A673 (cell line): ENCODE data around the gene FAXC. TPM values are rescaled to one million over a fixed set of nuclear protein-coding genes. Genes with fewer than 3 reads are reported as not detected.

Experiments used
- BruUV-seq: library from RNA; stranded (reverse); fragments of 400-500 nt; replicated peaks from 2 replicates; lab custom pipeline; 2021; lab: Mats Ljungman, UMichigan
- CTCF ChIA-PET: fragments of 300-600 bp; sonication (Branson Sonifier 250); formaldehyde crosslinking; loops from one replicate; lab custom pipeline; 2022; ENCODE audit warnings: antibody characterized with exemption; lab: Charles Lee
- POLR2A ChIA-PET: fragments of 300-600 bp; sonication (Branson Sonifier 250); formaldehyde crosslinking; loops from one replicate; lab custom pipeline; 2022; ENCODE audit warnings: antibody characterized with exemption; ENCODE audit not compliant: low non-redundant PET; lab: Charles Lee
- DNase-seq: peaks from one replicate; pipeline ENCODE4 v3.0.0-alpha.2; 2015; ENCODE audit warnings: low spot score
- H3K27ac ChIP-seq: fragments of 200-600 bp; sonication (generic); 2 replicates; pipeline ENCODE4 v1.5.1; 2016; ENCODE audit warnings: mixed run types, low read depth, mild to moderate bottlenecking, mixed read lengths, antibody characterized with exemption, low read length; ENCODE audit not compliant: poor library complexity, severe bottlenecking
- H3K27me3 ChIP-seq: fragments of 200-600 bp; sonication (generic); replicated peaks from 2 replicates; pipeline ENCODE4 v1.6.1; 2017; ENCODE audit warnings: mixed run types, low read depth, mild to moderate bottlenecking, mixed read lengths, antibody characterized with exemption, low read length; ENCODE audit not compliant: insufficient read depth, poor library complexity
- H3K36me3 ChIP-seq: fragments of 200-600 bp; sonication (generic); 2 replicates; pipeline ENCODE4 v1.6.1; 2016; ENCODE audit warnings: mixed run types, mild to moderate bottlenecking, mixed read lengths, antibody characterized with exemption, low read length; ENCODE audit not compliant: insufficient read depth, poor library complexity, severe bottlenecking
- H3K4me1 ChIP-seq: fragments of 200-600 bp; sonication (generic); 2 replicates; pipeline ENCODE4 v1.6.1; 2017; ENCODE audit warnings: mixed run types, mild to moderate bottlenecking, mixed read lengths, antibody characterized with exemption, low read length; ENCODE audit not compliant: insufficient read depth, poor library complexity, severe bottlenecking
- H3K4me3 ChIP-seq: fragments of 200-600 bp; sonication (generic); 2 replicates; pipeline ENCODE4 v1.5.1; 2016; ENCODE audit warnings: low read depth, mixed run types, mild to moderate bottlenecking, mixed read lengths, low read length; ENCODE audit not compliant: poor library complexity, severe bottlenecking
- H3K9me3 ChIP-seq: fragments of 200-600 bp; sonication (generic); 2 replicates; pipeline ENCODE4 v1.6.1; 2016; ENCODE audit warnings: mixed run types, low read depth, mild to moderate bottlenecking, mixed read lengths, antibody characterized with exemption, low read length; ENCODE audit not compliant: poor library complexity, severe bottlenecking
- EZH2 ChIP-seq: fragments of 200-600 bp; sonication (generic); IDR thresholded peaks from 2 replicates; pipeline ENCODE4 v1.6.1; 2017; ENCODE audit warnings: borderline replicate concordance, low read depth, mild to moderate bottlenecking, mixed read lengths, antibody characterized with exemption, low read length; ENCODE audit not compliant: poor library complexity, severe bottlenecking
- intact Hi-C: fragments of 100-400 bp; cut with micrococcal nuclease; formaldehyde crosslinking; loops from one replicate; pipeline ENCODE4 v1.10.0; 2022; ENCODE audit not compliant: unreplicated experiment
- total RNA-seq: library from RNA; stranded (reverse); gene quantifications from 2 replicates; pipeline ENCODE4 v1.2.3, GENCODE V29; 2021
- TF ChIP-seq, protein P1 (sequence below): fragments of 300-800, 200-600 bp; sonication (generic); conservative IDR thresholded peaks from 2 replicates; pipeline ENCODE4 v1.5.1; 2017; ENCODE audit warnings: low read depth, mild to moderate bottlenecking, antibody characterized with exemption, low read length, moderate library complexity, mixed read lengths

The FAXC gene
- total RNA-seq, 1 experiment from 2014 or later = 6.2 TPM

DNA sequence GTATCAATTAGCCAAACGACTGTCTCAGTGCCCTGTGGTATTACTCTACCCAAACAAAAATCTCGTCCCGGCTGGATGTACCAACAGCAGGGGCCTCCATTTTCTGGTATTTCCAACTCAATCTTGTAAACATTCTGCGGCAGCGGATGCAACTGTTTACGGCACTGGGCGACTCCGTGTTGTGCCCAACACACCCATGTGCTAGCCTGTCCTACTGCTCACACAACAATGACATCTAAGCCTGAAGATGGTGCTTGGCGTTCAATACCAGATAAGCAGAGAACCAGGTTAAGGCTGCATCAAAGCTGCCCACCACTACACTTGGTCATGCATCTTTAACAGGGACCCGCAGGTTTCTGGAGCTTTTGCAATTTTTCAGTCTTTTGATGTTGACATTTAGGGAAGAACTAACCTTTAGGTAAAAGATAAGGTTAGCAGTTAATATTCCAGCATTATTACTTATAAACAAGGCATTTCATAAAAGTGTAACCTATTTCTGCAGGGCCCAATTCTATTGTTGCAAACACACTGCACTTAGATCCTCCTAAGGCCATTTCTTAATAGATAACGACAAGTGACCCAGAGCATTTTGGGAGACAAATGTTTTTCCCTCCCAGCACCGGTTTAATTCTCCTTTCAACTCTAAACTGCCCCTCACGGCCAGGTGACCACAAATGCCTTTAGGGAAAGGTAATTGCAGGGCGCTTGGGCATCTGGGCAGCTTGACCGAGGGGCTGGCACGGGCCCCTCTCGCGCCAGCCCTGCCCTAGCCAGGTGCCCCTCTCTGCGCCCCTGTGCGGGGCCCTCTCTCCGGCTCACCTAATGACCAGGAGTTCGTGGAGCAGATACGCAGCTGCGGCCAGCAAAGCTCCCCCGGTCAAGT lies 945 bp downstream of the FAXC start:
- CTCF ChIA-PET = interaction anchor here (0.6 kb wide), 1 partner anchor 1912 kb away, joined by 10 read pairs; no protein-coding TSS in a partner anchor
- Histone ChIP-seq H3K27ac (no peak overlapping the region), H3K4me3 (peak overlapping the region; percentile 70), H3K4me1 (no peaks in the 10 kb centered on the region), H3K27me3 (no peaks in the 10 kb centered on the region), H3K9me3 (no peaks in the 10 kb centered on the region), H3K36me3 (no peaks in the 10 kb centered on the region)
- TSS peak; percentile 63 for BruUV-seq
- POLR2A ChIA-PET = interaction anchor here (0.5 kb wide), 1 partner anchor 265 kb away, joined by 6 read pairs; no protein-coding TSS in a partner anchor
- intact Hi-C loops = no loop called here
- no peak for DNase-seq
- no peak for TF ChIP-seq EZH2
- TF ChIP-seq, protein P1, sequence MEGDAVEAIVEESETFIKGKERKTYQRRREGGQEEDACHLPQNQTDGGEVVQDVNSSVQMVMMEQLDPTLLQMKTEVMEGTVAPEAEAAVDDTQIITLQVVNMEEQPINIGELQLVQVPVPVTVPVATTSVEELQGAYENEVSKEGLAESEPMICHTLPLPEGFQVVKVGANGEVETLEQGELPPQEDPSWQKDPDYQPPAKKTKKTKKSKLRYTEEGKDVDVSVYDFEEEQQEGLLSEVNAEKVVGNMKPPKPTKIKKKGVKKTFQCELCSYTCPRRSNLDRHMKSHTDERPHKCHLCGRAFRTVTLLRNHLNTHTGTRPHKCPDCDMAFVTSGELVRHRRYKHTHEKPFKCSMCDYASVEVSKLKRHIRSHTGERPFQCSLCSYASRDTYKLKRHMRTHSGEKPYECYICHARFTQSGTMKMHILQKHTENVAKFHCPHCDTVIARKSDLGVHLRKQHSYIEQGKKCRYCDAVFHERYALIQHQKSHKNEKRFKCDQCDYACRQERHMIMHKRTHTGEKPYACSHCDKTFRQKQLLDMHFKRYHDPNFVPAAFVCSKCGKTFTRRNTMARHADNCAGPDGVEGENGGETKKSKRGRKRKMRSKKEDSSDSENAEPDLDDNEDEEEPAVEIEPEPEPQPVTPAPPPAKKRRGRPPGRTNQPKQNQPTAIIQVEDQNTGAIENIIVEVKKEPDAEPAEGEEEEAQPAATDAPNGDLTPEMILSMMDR = no peak

DNA sequence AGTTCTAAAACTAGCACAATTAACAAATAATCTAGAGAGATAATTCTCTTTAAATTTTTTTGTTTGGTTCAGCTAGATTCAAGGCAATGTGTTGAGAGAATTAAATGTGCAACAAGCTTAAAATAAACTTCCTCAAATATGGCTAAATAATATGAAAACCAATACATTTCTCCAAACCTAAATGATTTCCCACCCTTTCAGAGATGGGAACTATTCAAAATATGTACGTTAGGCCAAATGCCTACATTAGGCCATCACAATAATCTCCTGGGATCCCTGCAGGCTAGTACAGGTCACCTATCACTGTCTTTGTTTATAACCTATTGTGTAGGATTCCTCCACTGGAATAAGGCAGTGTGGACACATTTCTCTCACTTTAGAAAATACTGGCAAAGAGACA lies 1.7 kb downstream of the FAXC start:
- Histone ChIP-seq H3K36me3 (no peaks in the 10 kb centered on the region), H3K4me3 (no peak overlapping the region), H3K27ac (no peak overlapping the region), H3K27me3 (no peaks in the 10 kb centered on the region), H3K4me1 (no peaks in the 10 kb centered on the region), H3K9me3 (no peaks in the 10 kb centered on the region)
- no peak for TF ChIP-seq EZH2
- TF ChIP-seq, protein P1 = no peak
- no peak for DNase-seq
- ChIA-PET POLR2A (no interaction called here), CTCF (interaction anchor here (0.6 kb wide), 1 partner anchor 1911 kb away, joined by 10 read pairs; no protein-coding TSS in a partner anchor)
- intact Hi-C loops = no loop called here
- no TSS peak for BruUV-seq

DNA sequence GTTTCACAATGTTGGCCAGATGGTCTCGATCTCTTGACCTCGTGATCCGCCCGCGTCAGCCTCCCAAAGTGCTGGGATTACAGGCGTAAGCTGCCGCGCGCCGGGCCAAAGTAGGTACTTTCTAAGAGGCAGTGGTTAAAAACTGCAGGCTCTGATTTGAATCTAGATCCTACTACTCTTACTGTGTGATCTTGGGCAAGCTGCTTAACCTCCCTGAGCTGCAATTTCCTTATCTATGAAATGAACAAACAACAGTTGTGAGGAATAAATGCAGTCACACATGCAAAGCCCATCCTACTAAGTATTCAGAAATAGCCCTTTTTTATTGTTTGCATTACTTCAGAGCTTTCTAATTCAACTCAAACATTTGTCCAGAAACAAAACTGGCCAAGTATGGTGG lies 2.9 kb downstream of the FAXC start:
- Histone ChIP-seq H3K27ac (no peak overlapping the region), H3K27me3 (no peaks in the 10 kb centered on the region), H3K4me3 (no peak overlapping the region), H3K36me3 (no peaks in the 10 kb centered on the region), H3K9me3 (no peaks in the 10 kb centered on the region), H3K4me1 (no peaks in the 10 kb centered on the region)
- intact Hi-C loops = no loop called here
- TF ChIP-seq, protein P1 = no peak
- no peak for TF ChIP-seq EZH2
- ChIA-PET POLR2A (no interaction called here), CTCF (no interaction called here)
- no peak for DNase-seq
- BruUV-seq = no TSS peak
